Common myeloid progenitor, CD34-positive (primary cell): ENCODE measurements around the gene PCGF1.
A peak's percentile ranks its signal among the peaks of the same experiment; 100 is the strongest.

ENCODE experiments used
- CTCF ChIA-PET: fragments of 350-600 bp; sonication (Branson Sonifier 250); formaldehyde crosslinking; loops from one replicate; lab custom pipeline; 2021; ENCODE audit warnings: antibody characterized with exemption; lab: Charles Lee
- POLR2A ChIA-PET: fragments of 350-600 bp; sonication (Branson Sonifier 250); formaldehyde crosslinking; loops from one replicate; lab custom pipeline; 2021; ENCODE audit warnings: antibody characterized with exemption; lab: Charles Lee
- DNase-seq, 3 donors: peaks; one replicate each; pipeline versions ENCODE4 v3.0.0 to v3.0.0-alpha.2; 2013
- H3K27ac ChIP-seq, 2 experiments: 1 replicate in 1 of 2; 2 replicates in 1 of 2; pipeline ENCODE4 v1.7.0; 2013; ENCODE audit warnings: inconsistent platforms in 2 of 2, low read length in 2 of 2, mild to moderate bottlenecking in 2 of 2, low read depth in 1 of 2, moderate library complexity in 1 of 2; ENCODE audit not compliant: severe bottlenecking in 2 of 2, insufficient read depth in 1 of 2, poor library complexity in 1 of 2
- H3K27me3 ChIP-seq, 5 experiments: replicated peaks in 2 of 5; 1 replicate in 3 of 5; 2 replicates in 2 of 5; pipeline versions ENCODE4 v1.6.1 to v1.7.0; 2013; ENCODE audit warnings: low read length in 4 of 5, mild to moderate bottlenecking in 2 of 5, moderate library complexity in 2 of 5, inconsistent platforms in 1 of 5; ENCODE audit not compliant: insufficient read depth in 5 of 5, control insufficient read depth in 4 of 5
- H3K36me3 ChIP-seq, 4 experiments: 1 replicate in 2 of 4; 2 replicates in 2 of 4; pipeline versions ENCODE4 v1.6.1 to v1.7.0; 2013; ENCODE audit warnings: low read length in 3 of 4, control low read depth in 1 of 4, mild to moderate bottlenecking in 1 of 4; ENCODE audit not compliant: control insufficient read depth in 4 of 4, insufficient read depth in 4 of 4
- H3K4me1 ChIP-seq, 4 experiments: 1 replicate in 3 of 4; 2 replicates in 1 of 4; pipeline versions ENCODE4 v1.6.1 to v1.7.1; 2013; ENCODE audit warnings: low read length in 3 of 4, mild to moderate bottlenecking in 3 of 4, control low read depth in 1 of 4, inconsistent platforms in 1 of 4, moderate library complexity in 1 of 4; ENCODE audit not compliant: control insufficient read depth in 4 of 4, insufficient read depth in 4 of 4; ENCODE audit errors: control extremely low read depth in 1 of 4
- H3K4me3 ChIP-seq, 7 experiments: 1 replicate in 4 of 7; 2 replicates in 3 of 7; pipeline versions ENCODE4 v1.5.1 to v1.7.0; 2013; ENCODE audit warnings: mild to moderate bottlenecking in 7 of 7, low read length in 6 of 7, moderate library complexity in 6 of 7, inconsistent platforms in 2 of 7, low read depth in 2 of 7, control low read depth in 1 of 7; ENCODE audit not compliant: insufficient read depth in 4 of 7, control insufficient read depth in 1 of 7; ENCODE audit errors: extremely low read depth in 1 of 7
- H3K9me3 ChIP-seq, 5 experiments: 1 replicate in 4 of 5; 2 replicates in 1 of 5; pipeline versions ENCODE4 v1.6.1 to v1.7.1; 2013; ENCODE audit warnings: low read length in 4 of 5, mild to moderate bottlenecking in 2 of 5, inconsistent platforms in 1 of 5, low read depth in 1 of 5, moderate library complexity in 1 of 5; ENCODE audit not compliant: control insufficient read depth in 4 of 5, insufficient read depth in 2 of 5; ENCODE audit errors: control extremely low read depth in 1 of 5
- WGBS: methylation state at CpG from one replicate; pipeline ENCODE4 v1.1.5; 2013; ENCODE audit not compliant: insufficient coverage; 5-methylcytosine and 5-hydroxymethylcytosine counted together

PCGF1 gene

GRCh38 chr2:74496997-74497776, 10.3 kb downstream of the PCGF1 start:
- H3K9me3 ChIP-seq: no peaks in the 10 kb centered on the region
- 76% methylated on average over 16 of the region's 19 CpGs for WGBS
- peaks cover 0 to 62% (median 44%) of the 10 kb centered on the region in 5 experiments for H3K27me3 ChIP-seq
- POLR2A ChIA-PET: no interaction called here
- peaks cover 4 to 28% (median 25%) of the 10 kb centered on the region in 4 experiments for H3K4me1 ChIP-seq
- peaks cover 2 to 24% (median 12%) of the 10 kb centered on the region in 4 experiments for H3K36me3 ChIP-seq
- H3K4me3 ChIP-seq: peak overlapping the region in 2 of 7 experiments; percentile 8 to 16
- no peak overlapping the region for H3K27ac ChIP-seq
- DNase-seq: no peak
- CTCF ChIA-PET: interaction anchor here (0.9 to 1.5 kb wide), 2 partner anchors 9 to 40 kb away, joined by 3 to 4 read pairs; no protein-coding TSS in a partner anchor

- WGBS: 100% methylated on average over 1 of the region's 1 CpG
- Histone ChIP-seq H3K4me3 (no peak overlapping the region), H3K27ac (no peak overlapping the region), H3K36me3 (peaks cover 4 to 41% (median 24%) of the 10 kb centered on the region in 4 experiments), H3K9me3 (no peaks in the 10 kb centered on the region), H3K27me3 (peaks cover 0 to 44% (median 31%) of the 10 kb centered on the region in 5 experiments), H3K4me1 (peaks cover 4 to 26% (median 23%) of the 10 kb centered on the region in 4 experiments)
- DNase-seq: no peak
- POLR2A ChIA-PET: no interaction called here
- CTCF ChIA-PET: interaction anchor here (0.8 to 1.3 kb wide), 5 partner anchors 8 to 93 kb away, joined by 3 to 4 read pairs (median 3); partner anchors contain the start of genes CCDC142 and TTC31
These were observed 12.1 kb downstream of the PCGF1 start for GRCh38 chr2:74495440-74495839.

GRCh38 chr2:74493546-74493945, 13.9 kb downstream of the PCGF1 start:
- Histone ChIP-seq H3K4me1 (peaks cover 2 to 12% (median 10%) of the 10 kb centered on the region in 4 experiments), H3K9me3 (no peaks in the 10 kb centered on the region), H3K27ac (no peak overlapping the region), H3K27me3 (peaks cover 0 to 25% (median 17%) of the 10 kb centered on the region in 5 experiments), H3K4me3 (no peak overlapping the region), H3K36me3 (peaks cover 6 to 56% (median 34%) of the 10 kb centered on the region in 4 experiments)
- POLR2A ChIA-PET: no interaction called here
- WGBS: 91% methylated on average over 3 of the region's 3 CpGs
- no peak for DNase-seq
- CTCF ChIA-PET: interaction anchor here (0.5 to 2.4 kb wide), 7 partner anchors 10 to 92 kb away, joined by 3 to 13 read pairs (median 5); partner anchors contain the start of genes CCDC142, PCGF1 and TTC31

DNA sequence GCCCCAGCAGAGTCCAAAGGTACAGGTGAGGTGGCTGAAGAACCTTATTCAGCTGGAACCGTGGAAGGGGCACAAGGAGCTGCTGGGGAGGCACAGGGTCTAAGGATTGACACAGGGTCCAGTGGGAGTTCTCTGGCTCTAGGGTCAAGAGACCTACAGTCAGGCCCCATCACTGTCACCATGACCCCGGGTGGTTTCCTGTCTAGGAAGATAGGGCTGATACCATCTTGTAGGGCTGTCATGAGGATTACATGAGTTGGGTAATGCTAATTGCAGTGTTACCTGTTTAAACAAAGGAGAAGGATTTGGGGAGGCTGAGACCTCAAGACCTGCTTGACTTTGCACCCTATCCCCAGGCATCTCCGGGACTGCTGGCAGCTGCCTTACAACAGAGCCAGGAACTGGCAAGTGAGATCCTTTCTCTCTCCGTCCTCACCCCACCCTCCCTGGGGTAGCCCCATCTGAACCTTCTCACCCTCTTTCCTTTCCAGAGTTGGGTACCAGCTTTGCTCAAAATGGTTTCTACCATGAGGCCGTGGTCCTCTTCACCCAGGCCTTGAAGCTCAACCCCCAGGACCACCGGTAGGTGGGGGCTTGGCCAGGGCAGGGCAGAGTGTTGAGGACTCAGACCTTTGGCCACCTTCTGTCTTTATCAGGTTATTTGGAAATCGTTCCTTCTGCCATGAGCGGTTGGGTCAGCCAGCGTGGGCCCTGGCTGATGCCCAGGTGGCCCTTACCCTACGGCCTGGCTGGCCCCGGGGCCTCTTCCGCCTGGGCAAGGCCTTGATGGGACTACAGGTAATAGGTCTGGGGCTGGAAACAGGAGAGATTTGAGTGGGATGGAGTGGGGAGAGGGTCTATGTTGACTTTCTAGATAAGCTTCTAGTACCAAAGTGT, 15.6 kb downstream of the PCGF1 start:
- POLR2A ChIA-PET: no interaction called here
- Histone ChIP-seq H3K4me3 (no peak overlapping the region), H3K27me3 (peaks cover 0 to 9% (median 9%) of the 10 kb centered on the region in 5 experiments), H3K27ac (no peak overlapping the region), H3K4me1 (no peaks in the 10 kb centered on the region), H3K9me3 (no peaks in the 10 kb centered on the region), H3K36me3 (peaks cover 6 to 67% (median 36%) of the 10 kb centered on the region in 4 experiments)
- WGBS: 98% methylated on average over 11 of the region's 12 CpGs
- DNase-seq: no peak
- CTCF ChIA-PET: interaction anchor here (0.8 to 2.7 kb wide), 6 partner anchors 8 to 94 kb away, joined by 3 to 13 read pairs (median 5); partner anchors contain the start of genes CCDC142, LBX2 and TTC31

- ChIA-PET POLR2A (no interaction called here), CTCF (interaction anchor here (0.5 to 3.3 kb wide), 8 partner anchors 14 to 668 kb away, joined by 3 to 15 read pairs (median 4); no protein-coding TSS in a partner anchor)
- Histone ChIP-seq H3K27me3 (no peaks in the 10 kb centered on the region), H3K9me3 (no peaks in the 10 kb centered on the region), H3K36me3 (peaks cover 10 to 79% (median 38%) of the 10 kb centered on the region in 4 experiments), H3K27ac (no peak overlapping the region), H3K4me3 (no peak overlapping the region), H3K4me1 (no peaks in the 10 kb centered on the region)
- 97% methylated on average over 5 of the region's 9 CpGs for whole genome bisulfite sequencing
- no peak for DNase-seq
These were observed 17.6 kb downstream of the PCGF1 start for GRCh38 chr2:74489906-74490305.

DNA sequence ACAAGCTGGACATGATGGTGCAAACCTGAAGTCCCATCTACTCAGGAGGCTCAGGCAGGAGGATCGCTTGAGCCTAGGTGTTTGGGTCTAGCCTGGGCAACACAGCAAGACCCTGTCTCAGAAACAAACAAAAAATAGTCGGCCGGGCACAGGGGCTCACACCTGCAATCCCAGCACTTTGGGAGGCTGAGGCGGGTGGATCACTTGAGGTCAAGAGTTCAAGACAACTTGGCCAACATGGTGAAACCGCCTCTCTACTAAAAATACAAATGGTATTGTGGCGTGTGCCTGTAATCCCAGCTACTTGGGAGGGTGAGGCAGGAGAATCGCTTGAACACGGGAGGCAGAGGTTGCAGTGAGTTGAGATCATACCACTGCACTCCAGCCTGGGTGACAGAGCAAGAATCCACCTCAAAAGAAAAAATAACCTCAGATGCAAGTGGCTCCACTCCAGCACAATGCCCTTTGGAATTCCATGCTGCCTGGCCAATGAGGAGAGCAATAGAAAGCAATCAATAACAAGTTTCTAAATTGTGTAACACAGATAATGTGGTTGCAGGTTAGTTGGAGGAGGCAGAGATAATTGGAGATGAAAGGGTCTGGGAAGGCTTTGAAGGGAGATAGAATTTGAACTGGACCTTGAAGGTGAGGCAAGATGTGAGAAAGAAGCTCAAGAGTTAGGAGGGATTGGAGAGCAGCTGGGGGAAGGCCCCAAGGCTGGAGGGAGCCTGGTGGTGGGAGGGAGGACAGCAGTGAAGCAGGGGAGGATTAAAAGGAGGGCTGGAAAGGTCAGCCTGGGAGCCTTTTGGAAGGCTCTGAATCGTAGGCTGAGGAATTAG, 18.6 kb downstream of the PCGF1 start:
- H3K9me3 ChIP-seq: no peaks in the 10 kb centered on the region
- no peak for DNase-seq
- H3K27ac ChIP-seq: no peak overlapping the region
- peaks cover 0 to under 1% (median 0%) of the 10 kb centered on the region in 4 experiments for H3K4me1 ChIP-seq
- no peak overlapping the region for H3K4me3 ChIP-seq
- ChIA-PET CTCF (interaction anchor here (0.5 to 3.3 kb wide), 11 partner anchors 15 to 667 kb away, joined by 3 to 15 read pairs (median 3); partner anchors contain the start of gene STAMBP), POLR2A (no interaction called here)
- H3K36me3 ChIP-seq: peaks cover 9 to 73% (median 36%) of the 10 kb centered on the region in 4 experiments
- 100% methylated on average over 9 of the region's 9 CpGs for WGBS
- no peaks in the 10 kb centered on the region for H3K27me3 ChIP-seq
